H1 (cell line): ENCODE results near the gene ADPGK.

Experiments
- BCL11A ChIP-seq, 2 experiments: IDR thresholded peaks; one replicate each; pipeline ENCODE4 v1.6.1; 2011; ENCODE audit warnings: low read depth in 2 of 2, low read length in 2 of 2, mild to moderate bottlenecking in 2 of 2
- BRCA1 ChIP-seq: IDR thresholded peaks from 2 replicates; pipeline ENCODE4 v1.6.1; 2012; ENCODE audit warnings: low read depth, low read length, improper control_type of control experiment
- EP300 ChIP-seq, 2 experiments: IDR thresholded peaks; 1 replicate in 1 of 2; 2 replicates in 1 of 2; pipeline ENCODE4 v1.6.1; 2011 to 2012; ENCODE audit warnings: low read depth in 2 of 2, low read length in 2 of 2, mild to moderate bottlenecking in 2 of 2, borderline replicate concordance in 1 of 2, inconsistent platforms in 1 of 2, moderate library complexity in 1 of 2
- JUN ChIP-seq: IDR thresholded peaks from 2 replicates; pipeline ENCODE4 v1.6.1; 2011; ENCODE audit warnings: low read depth, mild to moderate bottlenecking, improper control_type of control experiment, low read length
- KDM1A ChIP-seq: fragments of 200-600, 300-600 bp; sonication (generic); IDR thresholded peaks from 2 replicates; pipeline ENCODE4 v1.7.1; 2016; ENCODE audit warnings: mild to moderate bottlenecking, low read length, borderline replicate concordance
- POLR2A ChIP-seq, 2 experiments: IDR thresholded peaks; 1 replicate in 1 of 2; 2 replicates in 1 of 2; pipeline ENCODE4 v1.6.1; 2011; ENCODE audit warnings: low read depth in 2 of 2, low read length in 2 of 2, mild to moderate bottlenecking in 2 of 2; ENCODE audit errors: control extremely low read depth in 1 of 2
- RFX5 ChIP-seq: IDR thresholded peaks from 2 replicates; pipeline ENCODE4 v1.6.1; 2011; ENCODE audit warnings: low read depth, low read length, improper control_type of control experiment, borderline replicate concordance
- YY1 ChIP-seq: IDR thresholded peaks from 2 replicates; pipeline ENCODE4 v1.6.1; 2011; ENCODE audit warnings: low read depth, mild to moderate bottlenecking, low read length
- TF ChIP-seq, protein P1 (sequence below), 3 experiments: IDR thresholded peaks; 1 replicate in 2 of 3; 2 replicates in 1 of 3; pipeline versions ENCODE4 v1.5.1 to v1.6.1; 2011; ENCODE audit warnings: low read length in 3 of 3, mild to moderate bottlenecking in 3 of 3, inconsistent platforms in 2 of 3, low read depth in 1 of 3, moderate library complexity in 1 of 3; ENCODE audit not compliant: insufficient read depth in 1 of 3; ENCODE audit errors: control extremely low read depth in 1 of 3
- TF ChIP-seq, protein P2 (sequence below): IDR thresholded peaks from 2 replicates; pipeline ENCODE4 v1.6.1; 2012; ENCODE audit warnings: inconsistent platforms

DNA sequence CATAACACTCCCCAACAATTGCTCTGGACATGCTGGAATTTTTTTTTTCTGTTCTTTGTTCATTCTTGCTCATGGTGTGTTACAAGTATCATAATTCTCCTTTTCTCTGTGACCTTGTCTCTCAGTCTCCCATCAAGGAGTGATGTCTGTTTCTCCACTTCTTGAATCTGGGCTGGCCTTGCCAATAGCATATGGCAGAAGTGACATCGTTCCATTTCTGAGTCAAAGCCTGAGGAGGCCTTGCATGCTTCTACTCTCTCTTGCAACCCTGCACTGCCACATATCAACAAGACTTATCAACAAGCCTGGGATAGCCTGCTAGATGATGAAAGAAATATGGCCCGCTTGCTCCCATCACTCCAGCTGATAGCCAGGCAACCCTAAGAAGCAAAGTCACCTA, 8.9 kb upstream of the ADPGK start:
- no peak for TF ChIP-seq YY1
- TF ChIP-seq JUN, result no peak
- TF ChIP-seq RFX5, result no peak
- TF ChIP-seq BRCA1, result no peak
- no peak for TF ChIP-seq BCL11A (IDR thresholded peaks at IDR 0.05; ENCODE audit: low read depth in 2 of 2, low read length in 2 of 2)
- TF ChIP-seq, protein P1, sequence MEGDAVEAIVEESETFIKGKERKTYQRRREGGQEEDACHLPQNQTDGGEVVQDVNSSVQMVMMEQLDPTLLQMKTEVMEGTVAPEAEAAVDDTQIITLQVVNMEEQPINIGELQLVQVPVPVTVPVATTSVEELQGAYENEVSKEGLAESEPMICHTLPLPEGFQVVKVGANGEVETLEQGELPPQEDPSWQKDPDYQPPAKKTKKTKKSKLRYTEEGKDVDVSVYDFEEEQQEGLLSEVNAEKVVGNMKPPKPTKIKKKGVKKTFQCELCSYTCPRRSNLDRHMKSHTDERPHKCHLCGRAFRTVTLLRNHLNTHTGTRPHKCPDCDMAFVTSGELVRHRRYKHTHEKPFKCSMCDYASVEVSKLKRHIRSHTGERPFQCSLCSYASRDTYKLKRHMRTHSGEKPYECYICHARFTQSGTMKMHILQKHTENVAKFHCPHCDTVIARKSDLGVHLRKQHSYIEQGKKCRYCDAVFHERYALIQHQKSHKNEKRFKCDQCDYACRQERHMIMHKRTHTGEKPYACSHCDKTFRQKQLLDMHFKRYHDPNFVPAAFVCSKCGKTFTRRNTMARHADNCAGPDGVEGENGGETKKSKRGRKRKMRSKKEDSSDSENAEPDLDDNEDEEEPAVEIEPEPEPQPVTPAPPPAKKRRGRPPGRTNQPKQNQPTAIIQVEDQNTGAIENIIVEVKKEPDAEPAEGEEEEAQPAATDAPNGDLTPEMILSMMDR (IDR thresholded peaks at IDR 0.05; ENCODE audit: control extremely low read depth in 1 of 3, insufficient read depth in 1 of 3, low read depth in 1 of 3, low read length in 3 of 3), result no peak
- no peak for TF ChIP-seq POLR2A (IDR thresholded peaks at IDR 0.05; ENCODE audit: control extremely low read depth in 1 of 2, low read depth in 2 of 2, low read length in 2 of 2)
- no peak for TF ChIP-seq KDM1A
- TF ChIP-seq, protein P2, sequence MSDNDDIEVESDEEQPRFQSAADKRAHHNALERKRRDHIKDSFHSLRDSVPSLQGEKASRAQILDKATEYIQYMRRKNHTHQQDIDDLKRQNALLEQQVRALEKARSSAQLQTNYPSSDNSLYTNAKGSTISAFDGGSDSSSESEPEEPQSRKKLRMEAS, result no peak
- TF ChIP-seq EP300 (IDR thresholded peaks at IDR 0.05; ENCODE audit: borderline replicate concordance in 1 of 2, low read depth in 2 of 2, low read length in 2 of 2), result no peak
